ENCODE data around the gene NHSL2.
"Not testable (repeated sequence)": the region's sequence is repeated elsewhere in the genome, so short reads cannot be mapped to it uniquely, and the experiment has no call there.

Gene NHSL2

GRCh38 chrX:72038868-72039267 lies 128.2 kb downstream of the NHSL2 start:
- in situ Hi-C loops (cut with HindIII; ENCODE audit: low sequenced_read_pairs) = no loop called here

- in situ Hi-C loops (cut with HindIII; ENCODE audit: low sequenced_read_pairs) = no loop called here
These were observed 129.9 kb downstream of the NHSL2 start for GRCh38 chrX:72040506-72040905.

GRCh38 chrX:72041176-72041575 lies 130.5 kb downstream of the NHSL2 start:
- in situ Hi-C loops (cut with HindIII; ENCODE audit: low sequenced_read_pairs) = no loop called here

- in situ Hi-C loops (cut with HindIII; ENCODE audit: low sequenced_read_pairs) = no loop called here
These were observed 131.5 kb downstream of the NHSL2 start for GRCh38 chrX:72041871-72042851.

GRCh38 chrX:72042852-72043248 lies 132.2 kb downstream of the NHSL2 start:
- in situ Hi-C loops (cut with HindIII; ENCODE audit: low sequenced_read_pairs) = no loop called here

GRCh38 chrX:72043636-72044035 lies 133.0 kb downstream of the NHSL2 start:
- in situ Hi-C loops (cut with HindIII; ENCODE audit: low sequenced_read_pairs) = no loop called here

GRCh38 chrX:72045141-72045540 lies 134.5 kb downstream of the NHSL2 start:
- in situ Hi-C loops (cut with HindIII; ENCODE audit: low sequenced_read_pairs) = no loop called here

- in situ Hi-C loops (cut with HindIII; ENCODE audit: low sequenced_read_pairs) = no loop called here
These were observed 135.1 kb downstream of the NHSL2 start for GRCh38 chrX:72045552-72046277.

- in situ Hi-C loops (cut with HindIII; ENCODE audit: low sequenced_read_pairs) = no loop called here
These were observed 135.8 kb downstream of the NHSL2 start for GRCh38 chrX:72046447-72046846.

- in situ Hi-C loops (cut with HindIII; ENCODE audit: low sequenced_read_pairs) = no loop called here
These were observed 138.1 kb downstream of the NHSL2 start for GRCh38 chrX:72048510-72049455.

- in situ Hi-C loops (cut with HindIII; ENCODE audit: low sequenced_read_pairs) = no loop called here
These were observed 139.4 kb downstream of the NHSL2 start for GRCh38 chrX:72050011-72050410.

- in situ Hi-C loops (cut with HindIII; ENCODE audit: low sequenced_read_pairs) = no loop called here
These were observed 140.9 kb downstream of the NHSL2 start for GRCh38 chrX:72051589-72051988.

GRCh38 chrX:72052415-72053090 lies 141.9 kb downstream of the NHSL2 start:
- in situ Hi-C loops (cut with HindIII; ENCODE audit: low sequenced_read_pairs) = no loop called here

- in situ Hi-C loops (cut with HindIII; ENCODE audit: low sequenced_read_pairs) = no loop called here
These were observed 142.9 kb downstream of the NHSL2 start for GRCh38 chrX:72053508-72053907.

- in situ Hi-C loops (cut with HindIII; ENCODE audit: low sequenced_read_pairs) = no loop called here
These were observed 144.3 kb downstream of the NHSL2 start for GRCh38 chrX:72054779-72055489.

GRCh38 chrX:72057331-72057730 lies 146.7 kb downstream of the NHSL2 start:
- in situ Hi-C loops (cut with HindIII; ENCODE audit: low sequenced_read_pairs) = no loop called here

- in situ Hi-C loops (cut with HindIII; ENCODE audit: low sequenced_read_pairs) = no loop called here
These were observed 147.2 kb downstream of the NHSL2 start for GRCh38 chrX:72057849-72058248.

GRCh38 chrX:72058346-72058745 lies 147.7 kb downstream of the NHSL2 start:
- in situ Hi-C loops (cut with HindIII; ENCODE audit: low sequenced_read_pairs) = not testable (repeated sequence)

GRCh38 chrX:72060196-72060920 lies 149.7 kb downstream of the NHSL2 start:
- in situ Hi-C loops (cut with HindIII; ENCODE audit: low sequenced_read_pairs) = no loop called here

All from DLD1 (cell line).